ENCODE data around the gene PTCD1.
A peak's percentile ranks its signal among the peaks of the same experiment; 100 is the strongest.

The PTCD1 gene

GRCh38 chr7:99402854-99403253, 35.7 kb downstream of the PTCD1 start:
- no peaks in the 10 kb centered on the region for H3K27me3 ChIP-seq
- H3K36me3 ChIP-seq = peaks cover 58% of the 10 kb centered on the region
- H3K27ac ChIP-seq = no peak overlapping the region
- H3K4me1 ChIP-seq (ENCODE audit: control insufficient read depth in 1 of 2, insufficient read depth in 1 of 2, low read depth in 1 of 2, low read length in 1 of 2) = peaks cover 14 to 16% of the 10 kb centered on the region in 2 experiments
- H3K4me3 ChIP-seq (ENCODE audit: low read depth in 1 of 2, low read length in 1 of 2) = no peak overlapping the region
- no peaks in the 10 kb centered on the region for H3K9me3 ChIP-seq
- TF ChIP-seq CTCF (IDR thresholded peaks at IDR 0.05) = no peak

DNA sequence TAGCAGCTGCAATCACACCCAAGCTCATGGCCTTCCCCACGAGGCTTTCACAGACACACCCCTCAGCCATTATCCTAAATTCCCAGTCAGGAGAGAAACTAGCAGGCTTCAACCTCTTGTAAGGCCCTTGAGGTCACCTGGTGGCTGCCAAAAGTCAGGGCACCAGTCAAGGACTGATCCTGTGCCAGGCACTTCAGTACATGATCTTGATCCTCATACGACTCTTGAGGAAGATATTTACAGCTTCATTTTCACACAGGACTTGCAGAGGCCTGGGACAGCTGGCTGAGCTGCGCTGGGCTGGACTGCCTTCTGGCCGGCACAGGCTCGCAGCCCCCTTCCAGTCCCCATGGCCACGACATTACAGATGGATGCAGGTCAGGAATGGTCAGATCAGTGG, 39.0 kb downstream of the PTCD1 start:
- H3K36me3 ChIP-seq = peaks cover 86% of the 10 kb centered on the region
- no peaks in the 10 kb centered on the region for H3K27me3 ChIP-seq
- H3K4me3 ChIP-seq (ENCODE audit: low read depth in 1 of 2, low read length in 1 of 2) = no peak overlapping the region
- H3K9me3 ChIP-seq = no peaks in the 10 kb centered on the region
- TF ChIP-seq CTCF (IDR thresholded peaks at IDR 0.05) = no peak
- peak overlapping the region; percentile 54 for H3K27ac ChIP-seq
- H3K4me1 ChIP-seq (ENCODE audit: control insufficient read depth in 1 of 2, insufficient read depth in 1 of 2, low read depth in 1 of 2, low read length in 1 of 2) = no peaks in the 10 kb centered on the region

DNA sequence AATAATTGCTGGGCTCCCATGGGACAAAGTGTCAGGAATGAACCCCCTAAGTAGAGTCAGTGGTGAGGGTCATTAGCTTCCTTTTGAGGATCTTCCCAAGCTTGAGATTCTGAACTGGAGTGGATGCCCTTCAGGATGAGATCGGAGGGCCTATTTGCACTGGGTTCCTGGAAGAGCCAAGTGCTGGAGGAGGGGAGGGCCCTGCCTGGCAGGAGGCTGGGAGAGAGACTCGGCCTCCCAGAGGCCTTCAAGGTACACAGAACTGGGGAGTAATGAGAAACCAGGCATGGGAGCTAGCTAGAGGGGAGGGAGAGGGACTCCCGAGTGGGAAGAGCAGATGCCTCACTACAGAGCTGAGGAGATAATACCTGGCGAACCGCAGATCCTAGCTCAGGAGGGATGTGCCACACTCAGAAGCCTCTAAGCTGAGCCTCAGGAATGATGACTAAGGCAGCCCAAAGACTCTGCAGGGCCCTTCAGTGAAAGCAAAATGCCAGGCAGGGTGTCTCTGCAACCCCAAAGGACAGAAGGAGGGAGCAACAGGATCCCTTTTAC, 39.6 kb downstream of the PTCD1 start:
- no peak for TF ChIP-seq CTCF (IDR thresholded peaks at IDR 0.05)
- H3K4me1 ChIP-seq (ENCODE audit: control insufficient read depth in 1 of 2, insufficient read depth in 1 of 2, low read depth in 1 of 2, low read length in 1 of 2) = no peaks in the 10 kb centered on the region
- H3K4me3 ChIP-seq (ENCODE audit: low read depth in 1 of 2, low read length in 1 of 2) = no peak overlapping the region
- H3K36me3 ChIP-seq = peaks cover 86% of the 10 kb centered on the region
- peak overlapping the region; percentile 54 for H3K27ac ChIP-seq
- H3K27me3 ChIP-seq = no peaks in the 10 kb centered on the region
- no peaks in the 10 kb centered on the region for H3K9me3 ChIP-seq

GRCh38 chr7:99397297-99397983, 41.2 kb downstream of the PTCD1 start:
- Histone ChIP-seq H3K36me3 (peaks cover 90% of the 10 kb centered on the region), H3K4me3 (ENCODE audit: low read depth in 1 of 2, low read length in 1 of 2) (no peak overlapping the region), H3K27ac (peak overlapping the region; percentile 54), H3K9me3 (no peaks in the 10 kb centered on the region), H3K27me3 (no peaks in the 10 kb centered on the region), H3K4me1 (ENCODE audit: control insufficient read depth in 1 of 2, insufficient read depth in 1 of 2, low read depth in 1 of 2, low read length in 1 of 2) (peaks cover 8 to 9% of the 10 kb centered on the region in 2 experiments)
- no peak for TF ChIP-seq CTCF (IDR thresholded peaks at IDR 0.05)

DNA sequence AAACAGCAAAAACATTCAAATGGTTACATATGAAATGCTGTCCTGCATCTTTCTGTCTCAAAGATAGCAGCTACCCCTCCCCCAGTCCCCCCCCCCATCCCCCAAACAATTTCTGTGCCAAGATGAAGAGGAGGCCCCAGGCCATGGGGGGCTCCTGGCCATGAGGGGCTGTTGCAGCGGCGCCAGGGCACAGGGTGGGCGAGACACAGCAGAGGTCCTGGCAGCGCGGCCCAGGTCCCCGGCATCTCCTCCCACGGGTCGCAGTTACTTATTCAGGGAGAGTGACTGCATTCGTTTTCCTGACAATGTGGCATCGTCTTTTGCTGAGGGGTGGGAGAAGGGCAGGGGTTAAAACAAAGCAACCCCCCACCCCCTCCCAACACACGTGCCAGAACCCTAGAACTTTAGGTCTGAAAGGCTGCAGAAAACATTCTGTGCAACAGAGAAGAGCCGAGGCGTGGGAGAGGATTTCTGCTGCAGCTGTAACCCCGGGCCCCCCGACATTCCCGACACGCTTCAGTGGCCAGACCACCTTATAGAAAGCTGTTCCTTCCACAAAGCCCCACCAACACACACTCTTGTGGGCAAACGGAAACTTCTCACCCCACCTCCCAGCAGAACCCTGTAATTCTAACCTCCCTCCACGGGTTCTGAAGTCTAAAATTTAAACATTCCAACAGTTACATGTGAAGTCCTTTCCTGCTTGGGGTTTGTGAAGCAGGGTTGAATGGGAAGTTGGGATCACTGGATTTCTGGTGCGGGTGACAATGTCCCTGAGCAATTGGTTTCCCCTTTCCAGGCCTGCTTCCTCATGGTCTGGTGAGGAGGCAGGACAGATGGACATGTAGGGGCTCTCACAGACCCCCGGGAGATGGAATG, 41.9 kb downstream of the PTCD1 start:
- H3K4me1 ChIP-seq (ENCODE audit: control insufficient read depth in 1 of 2, insufficient read depth in 1 of 2, low read depth in 1 of 2, low read length in 1 of 2) = peaks cover 14% of the 10 kb centered on the region in 2 experiments
- H3K27ac ChIP-seq = peak overlapping the region; percentile 54
- H3K36me3 ChIP-seq = peaks cover 97% of the 10 kb centered on the region
- no peaks in the 10 kb centered on the region for H3K9me3 ChIP-seq
- H3K4me3 ChIP-seq (ENCODE audit: low read depth in 1 of 2, low read length in 1 of 2) = no peak overlapping the region
- H3K27me3 ChIP-seq = no peaks in the 10 kb centered on the region
- TF ChIP-seq CTCF (IDR thresholded peaks at IDR 0.05) = no peak
